Measurements from ENCODE around the gene IFIT5. TPM values are rescaled to one million over a fixed set of nuclear protein-coding genes. Genes with fewer than 3 reads are reported as not detected.

IFIT5 gene
- total and polyA plus RNA-seq, 2 experiments from 2014 or later: 20.7 to 25.9 TPM

- Histone ChIP-seq H3K4me3 (peak within 1 kb of the TSS; percentile 93), H4K20me1 (ENCODE audit: insufficient read depth) (no peaks in the 10 kb centered on the region), H3K36me3 (ENCODE audit: low read depth) (no peaks in the 10 kb centered on the region), H3K27me3 (replicated peaks; ENCODE audit: insufficient read depth) (no peaks in the 10 kb centered on the region), H3K9me2 (ENCODE audit: insufficient read depth) (no peaks in the 10 kb centered on the region), H3F3A (ENCODE audit: insufficient read depth) (peaks cover 20% of the 10 kb centered on the region), H3K4me1 (ENCODE audit: insufficient read depth) (peaks cover 11% of the 10 kb centered on the region; the same call in 1 of the 2 replicates), H3K4me2 (ENCODE audit: unreplicated experiment) (peak within 1 kb of the TSS; percentile 92), H3K9me3 (ENCODE audit: low read depth) (no peaks in the 10 kb centered on the region), H3K79me2 (ENCODE audit: insufficient read depth) (no peaks in the 10 kb centered on the region), H3K9ac (peak within 1 kb of the TSS; percentile 83), H3K27ac (peak within 1 kb of the TSS; percentile 83), H2AFZ (peak within 1 kb of the TSS; percentile 99)
- 0 to 1% methylated on average over 8 of the region's 8 CpGs for whole genome bisulfite sequencing, 2 experiments (ENCODE audit: low coverage in 1 of 2, low lambda C conversion rate in 2 of 2, missing lambda C conversion rate in 2 of 2)
- DNase-seq: peak; percentile 91
- TF ChIP-seq EZH2 (IDR thresholded peaks at IDR 0.05; ENCODE audit: insufficient read depth, poor library complexity, severe bottlenecking) (no peak), EZH2phosphoT487 (IDR thresholded peaks at IDR 0.05; ENCODE audit: insufficient read depth, low read depth) (no peak)
- in situ Hi-C loops (cut with MboI): loop anchor here (25.0 kb wide), 1 partner anchor 355 kb away; no protein-coding TSS in a partner anchor
These were observed 22.2 kb upstream of the IFIT5 start, which contains the start of gene IFIT1 for GRCh38 chr10:89391907-89392756. Gene IFIT1 (plus strand): TSS chr10:89392623. CDS start chr10:89392713, 90 bp downstream.

- no peaks in the 10 kb centered on the region for H3K9me3 ChIP-seq (ENCODE audit: low read depth)
- H3K79me2 ChIP-seq (ENCODE audit: insufficient read depth): no peaks in the 10 kb centered on the region
- no peaks in the 10 kb centered on the region for H3K27me3 ChIP-seq (replicated peaks; ENCODE audit: insufficient read depth)
- TF ChIP-seq EZH2 (IDR thresholded peaks at IDR 0.05; ENCODE audit: insufficient read depth, poor library complexity, severe bottlenecking) (no peak), EZH2phosphoT487 (IDR thresholded peaks at IDR 0.05; ENCODE audit: insufficient read depth, low read depth) (no peak)
- H3K4me1 ChIP-seq (ENCODE audit: insufficient read depth): peaks cover 14% of the 10 kb centered on the region; the same call in 1 of the 2 replicates
- no peaks in the 10 kb centered on the region for H3K36me3 ChIP-seq (ENCODE audit: low read depth)
- DNase-seq: peak; percentile 85
- H2AFZ ChIP-seq: peak overlapping the region; percentile 99
- no peaks in the 10 kb centered on the region for H3K9me2 ChIP-seq (ENCODE audit: insufficient read depth)
- peak overlapping the region; percentile 92 for H3K4me2 ChIP-seq (ENCODE audit: unreplicated experiment)
- no peaks in the 10 kb centered on the region for H4K20me1 ChIP-seq (ENCODE audit: insufficient read depth)
- WGBS, 2 experiments (ENCODE audit: low coverage in 1 of 2, low lambda C conversion rate in 2 of 2, missing lambda C conversion rate in 2 of 2): 3 to 25% methylated on average over 2 of the region's 2 CpGs
- H3F3A ChIP-seq (ENCODE audit: insufficient read depth): peaks cover 20% of the 10 kb centered on the region
- in situ Hi-C loops (cut with MboI): loop anchor here (25.0 kb wide), 1 partner anchor 356 kb away; no protein-coding TSS in a partner anchor
- H3K9ac ChIP-seq: peak overlapping the region; percentile 83
- peak overlapping the region; percentile 83 for H3K27ac ChIP-seq
- H3K4me3 ChIP-seq: peak overlapping the region; percentile 93
These were observed 21.4 kb upstream of the IFIT5 start for GRCh38 chr10:89392974-89393373.

GRCh38 chr10:89393898-89394297 is 20.5 kb upstream of the IFIT5 start:
- no peaks in the 10 kb centered on the region for H3K27me3 ChIP-seq (replicated peaks; ENCODE audit: insufficient read depth)
- H3K4me2 ChIP-seq (ENCODE audit: unreplicated experiment): peak overlapping the region; percentile 92
- H3K4me1 ChIP-seq (ENCODE audit: insufficient read depth): peaks cover 14% of the 10 kb centered on the region; the same call in 1 of the 2 replicates
- H3K9ac ChIP-seq: peak overlapping the region; percentile 83; the same call in 1 of the 2 replicates
- no peaks in the 10 kb centered on the region for H3K36me3 ChIP-seq (ENCODE audit: low read depth)
- no peak overlapping the region for H2AFZ ChIP-seq
- 67 to 69% methylated on average over 3 of the region's 3 CpGs for whole genome bisulfite sequencing, 2 experiments (ENCODE audit: low coverage in 1 of 2, low lambda C conversion rate in 2 of 2, missing lambda C conversion rate in 2 of 2)
- no peaks in the 10 kb centered on the region for H3K79me2 ChIP-seq (ENCODE audit: insufficient read depth)
- DNase-seq: no peak
- H4K20me1 ChIP-seq (ENCODE audit: insufficient read depth): no peaks in the 10 kb centered on the region
- no peaks in the 10 kb centered on the region for H3K9me3 ChIP-seq (ENCODE audit: low read depth)
- H3F3A ChIP-seq (ENCODE audit: insufficient read depth): peaks cover 20% of the 10 kb centered on the region
- in situ Hi-C loops (cut with MboI): loop anchor here (25.0 kb wide), 1 partner anchor 357 kb away; no protein-coding TSS in a partner anchor
- no peak overlapping the region for H3K27ac ChIP-seq
- no peak overlapping the region; the same call in 1 of the 2 replicates for H3K4me3 ChIP-seq
- H3K9me2 ChIP-seq (ENCODE audit: insufficient read depth): no peaks in the 10 kb centered on the region
- no peak for TF ChIP-seq EZH2 (IDR thresholded peaks at IDR 0.05; ENCODE audit: insufficient read depth, poor library complexity, severe bottlenecking)
- no peak for TF ChIP-seq EZH2phosphoT487 (IDR thresholded peaks at IDR 0.05; ENCODE audit: insufficient read depth, low read depth)

- Histone ChIP-seq H3K4me2 (ENCODE audit: unreplicated experiment) (no peak overlapping the region), H3K9me2 (ENCODE audit: insufficient read depth) (no peaks in the 10 kb centered on the region), H3K9me3 (ENCODE audit: low read depth) (no peaks in the 10 kb centered on the region), H3K4me3 (no peak overlapping the region), H4K20me1 (ENCODE audit: insufficient read depth) (no peaks in the 10 kb centered on the region), H3K9ac (no peak overlapping the region), H3K27me3 (replicated peaks; ENCODE audit: insufficient read depth) (no peaks in the 10 kb centered on the region), H3K79me2 (ENCODE audit: insufficient read depth) (no peaks in the 10 kb centered on the region), H3K4me1 (ENCODE audit: insufficient read depth) (peaks cover 12% of the 10 kb centered on the region; the same call in 1 of the 2 replicates), H3K27ac (no peak overlapping the region), H2AFZ (no peak overlapping the region), H3K36me3 (ENCODE audit: low read depth) (no peaks in the 10 kb centered on the region), H3F3A (ENCODE audit: insufficient read depth) (peaks cover 23% of the 10 kb centered on the region)
- DNase-seq: no peak
- in situ Hi-C loops (cut with MboI): loop anchor here (25.0 kb wide), 1 partner anchor 358 kb away; no protein-coding TSS in a partner anchor
- WGBS, 2 experiments (ENCODE audit: low coverage in 1 of 2, low lambda C conversion rate in 2 of 2, missing lambda C conversion rate in 2 of 2): 93 to 97% methylated on average over 2 of the region's 2 CpGs
- TF ChIP-seq EZH2phosphoT487 (IDR thresholded peaks at IDR 0.05; ENCODE audit: insufficient read depth, low read depth) (no peak), EZH2 (IDR thresholded peaks at IDR 0.05; ENCODE audit: insufficient read depth, poor library complexity, severe bottlenecking) (no peak)
These were observed 19.2 kb upstream of the IFIT5 start for GRCh38 chr10:89395141-89395540.

All from GM23248 (cell line).